ENCODE data around the gene RSAD1. TPM values are rescaled to one million over a fixed set of nuclear protein-coding genes. Genes with fewer than 3 reads are reported as not detected.

RSAD1 gene
- total RNA-seq, 4 donors from 2014 or later = 19.9 to 29.9 (median 28.6) TPM

DNA sequence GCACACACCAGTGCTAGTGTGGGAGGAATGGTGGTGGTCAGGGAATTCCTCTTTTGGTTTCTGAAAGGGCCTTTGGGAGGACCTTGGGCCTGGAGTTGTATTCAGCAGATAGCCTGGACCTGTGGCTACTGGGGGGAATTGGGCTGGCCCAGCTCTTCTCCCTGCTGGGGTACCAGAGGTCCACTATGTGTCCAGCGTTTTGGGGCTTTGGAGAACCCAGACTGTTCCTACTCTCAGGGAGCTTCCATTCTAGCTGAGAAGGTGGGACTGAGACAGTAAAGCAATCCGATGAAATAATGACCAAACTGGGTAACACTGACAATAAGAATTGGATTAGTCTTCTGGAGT, 56.3 kb downstream of the RSAD1 start:
- TF ChIP-seq, protein P1, sequence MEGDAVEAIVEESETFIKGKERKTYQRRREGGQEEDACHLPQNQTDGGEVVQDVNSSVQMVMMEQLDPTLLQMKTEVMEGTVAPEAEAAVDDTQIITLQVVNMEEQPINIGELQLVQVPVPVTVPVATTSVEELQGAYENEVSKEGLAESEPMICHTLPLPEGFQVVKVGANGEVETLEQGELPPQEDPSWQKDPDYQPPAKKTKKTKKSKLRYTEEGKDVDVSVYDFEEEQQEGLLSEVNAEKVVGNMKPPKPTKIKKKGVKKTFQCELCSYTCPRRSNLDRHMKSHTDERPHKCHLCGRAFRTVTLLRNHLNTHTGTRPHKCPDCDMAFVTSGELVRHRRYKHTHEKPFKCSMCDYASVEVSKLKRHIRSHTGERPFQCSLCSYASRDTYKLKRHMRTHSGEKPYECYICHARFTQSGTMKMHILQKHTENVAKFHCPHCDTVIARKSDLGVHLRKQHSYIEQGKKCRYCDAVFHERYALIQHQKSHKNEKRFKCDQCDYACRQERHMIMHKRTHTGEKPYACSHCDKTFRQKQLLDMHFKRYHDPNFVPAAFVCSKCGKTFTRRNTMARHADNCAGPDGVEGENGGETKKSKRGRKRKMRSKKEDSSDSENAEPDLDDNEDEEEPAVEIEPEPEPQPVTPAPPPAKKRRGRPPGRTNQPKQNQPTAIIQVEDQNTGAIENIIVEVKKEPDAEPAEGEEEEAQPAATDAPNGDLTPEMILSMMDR (IDR thresholded peaks at IDR 0.05; ENCODE audit: low read depth) = no peak

DNA sequence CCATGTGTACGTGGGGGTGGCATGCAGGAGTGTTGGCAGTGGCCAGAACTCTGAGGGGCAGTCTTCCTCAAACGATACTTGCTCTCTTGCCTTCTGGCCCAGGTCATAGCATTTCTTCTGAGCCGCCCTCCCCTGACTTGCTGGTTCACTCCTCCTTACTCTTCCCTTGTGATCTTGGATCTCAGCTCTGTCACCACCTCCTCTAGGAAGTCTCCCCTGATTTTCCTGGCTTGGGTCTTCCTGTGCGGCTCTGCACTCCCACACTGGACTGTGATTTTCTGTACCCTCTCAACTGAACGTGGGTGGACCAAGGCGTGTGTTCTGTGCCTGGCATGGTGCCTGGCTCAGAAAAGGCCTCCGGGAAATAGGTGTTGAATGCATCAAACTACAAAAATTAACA, 56.7 kb downstream of the RSAD1 start:
- TF ChIP-seq, protein P1 (IDR thresholded peaks at IDR 0.05; ENCODE audit: low read depth) = no peak

Other genes with a start within 250 kb of the RSAD1 start
- not detected for gene TMEM92, start 204.4 kb upstream of the RSAD1 start, total RNA-seq
- 10 to 100 TPM in 3 of 4 donors, 1 to 10 TPM in 1; 7.2 to 28.8 (median 12.5) TPM for gene XYLT2, start 132.7 kb upstream of the RSAD1 start, total RNA-seq
- 10 to 100 TPM; 42.2 to 88.7 (median 48.1) TPM for gene MRPL27, start 105.7 kb upstream of the RSAD1 start, total RNA-seq
- gene EME1, start 105.6 kb upstream of the RSAD1 start, total RNA-seq = 1 to 10 TPM in 2 of 4 donors, under 1 TPM in 1, not detected in 1; 0.88 to 1.3 (median 1.2) TPM
- gene LRRC59, start 81.3 kb upstream of the RSAD1 start, total RNA-seq = 10 to 100 TPM; 36.5 to 91.5 (median 38.2) TPM
- 10 to 100 TPM; 31.3 to 63.1 (median 42.2) TPM for gene ACSF2, start 52.6 kb upstream of the RSAD1 start, total RNA-seq
- not detected for gene CHAD, start 10.0 kb upstream of the RSAD1 start, total RNA-seq
- gene MYCBPAP, start 29.6 kb downstream of the RSAD1 start, total RNA-seq = 1 to 10 TPM in 2 of 4 donors, not detected in 2; 1.3 to 1.8 TPM
- gene EPN3, start 53.9 kb downstream of the RSAD1 start, total RNA-seq = not detected
- gene SPATA20, start 68.3 kb downstream of the RSAD1 start, total RNA-seq = 10 to 100 TPM; 24.5 to 64.0 (median 48.9) TPM
- under 1 TPM in 2 of 4 donors, not detected in 2; 0.17 to 0.44 TPM for gene CACNA1G, start 81.9 kb downstream of the RSAD1 start, total RNA-seq
- gene ABCC3, start 156.0 kb downstream of the RSAD1 start, total RNA-seq = 10 to 100 TPM; 12.2 to 23.1 (median 15.5) TPM
- gene ANKRD40, start 229.1 kb downstream of the RSAD1 start, total RNA-seq = 100 to 1,000 TPM in 1 of 4 donors, 10 to 100 TPM in 3; 44.9 to 122 (median 80.4) TPM
- 100 to 1,000 TPM in 1 of 4 donors, 10 to 100 TPM in 3; 79.9 to 101 (median 82.2) TPM for gene LUC7L3, start 240.7 kb downstream of the RSAD1 start, total RNA-seq